Endothelial cell of umbilical vein (primary cell): ENCODE measurements around the gene AQP2.
A peak's percentile ranks its signal among the peaks of the same experiment; 100 is the strongest.

ENCODE experiments used
- EZH2 ChIP-seq: IDR thresholded peaks from 2 replicates; pipeline ENCODE4 v1.6.1; 2012; ENCODE audit warnings: borderline replicate concordance, low read depth, mild to moderate bottlenecking, moderate library complexity, low read length, inconsistent platforms; ENCODE audit not compliant: severe bottlenecking
- TF ChIP-seq, protein P1 (sequence below), 2 donors: IDR thresholded peaks; 1 replicate in 1 of 2; 2 replicates in 1 of 2; pipeline ENCODE4 v1.5.1; 2011; ENCODE audit warnings: low read length in 2 of 2, mild to moderate bottlenecking in 2 of 2, moderate library complexity in 2 of 2, control low read depth in 1 of 2, inconsistent platforms in 1 of 2, low read depth in 1 of 2; ENCODE audit not compliant: insufficient read depth in 1 of 2; ENCODE audit errors: extremely low read depth in 1 of 2

DNA sequence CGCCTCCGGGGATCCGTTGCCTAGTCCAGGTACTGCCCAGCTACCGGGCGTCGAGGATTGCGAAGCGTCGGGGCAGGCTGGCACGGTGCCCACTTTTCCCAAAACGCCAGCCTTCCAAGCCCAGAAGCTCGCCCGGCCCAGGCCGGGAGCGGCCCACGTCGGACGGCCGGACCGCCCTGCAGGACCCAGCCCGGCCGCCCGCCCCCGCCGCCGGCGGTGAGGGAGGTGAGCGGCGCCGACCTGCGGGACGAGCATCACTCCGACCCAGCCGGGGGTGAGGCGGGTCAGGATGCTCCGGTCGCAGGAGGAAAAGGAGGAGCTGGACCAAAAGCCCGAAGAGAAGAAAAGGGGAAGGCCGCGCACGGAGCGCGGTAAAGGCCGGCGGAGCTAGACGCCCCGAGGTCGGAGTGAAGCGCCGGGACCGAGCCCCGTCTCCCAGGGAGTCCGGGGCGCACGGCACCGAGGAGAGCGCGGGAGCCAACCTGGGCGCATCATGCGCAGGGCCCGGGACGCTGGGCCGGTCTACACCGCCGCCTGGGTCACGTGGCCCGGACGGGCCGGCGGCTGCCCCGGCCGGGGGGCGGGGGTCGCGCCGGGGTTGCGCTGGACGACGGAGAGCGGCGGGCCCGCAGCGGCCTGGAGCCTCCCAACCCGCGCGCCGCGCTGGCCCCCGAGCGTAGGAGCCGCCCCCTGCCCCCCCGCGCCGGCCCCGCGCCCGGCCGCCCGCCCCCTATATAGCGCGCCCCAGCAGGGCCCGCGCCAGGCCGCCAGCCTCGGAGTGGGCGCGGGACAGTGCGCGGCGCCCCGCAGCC lies 10.8 kb downstream of the AQP2 start, which contains the start of gene AQP5:
- TF ChIP-seq, protein P1, sequence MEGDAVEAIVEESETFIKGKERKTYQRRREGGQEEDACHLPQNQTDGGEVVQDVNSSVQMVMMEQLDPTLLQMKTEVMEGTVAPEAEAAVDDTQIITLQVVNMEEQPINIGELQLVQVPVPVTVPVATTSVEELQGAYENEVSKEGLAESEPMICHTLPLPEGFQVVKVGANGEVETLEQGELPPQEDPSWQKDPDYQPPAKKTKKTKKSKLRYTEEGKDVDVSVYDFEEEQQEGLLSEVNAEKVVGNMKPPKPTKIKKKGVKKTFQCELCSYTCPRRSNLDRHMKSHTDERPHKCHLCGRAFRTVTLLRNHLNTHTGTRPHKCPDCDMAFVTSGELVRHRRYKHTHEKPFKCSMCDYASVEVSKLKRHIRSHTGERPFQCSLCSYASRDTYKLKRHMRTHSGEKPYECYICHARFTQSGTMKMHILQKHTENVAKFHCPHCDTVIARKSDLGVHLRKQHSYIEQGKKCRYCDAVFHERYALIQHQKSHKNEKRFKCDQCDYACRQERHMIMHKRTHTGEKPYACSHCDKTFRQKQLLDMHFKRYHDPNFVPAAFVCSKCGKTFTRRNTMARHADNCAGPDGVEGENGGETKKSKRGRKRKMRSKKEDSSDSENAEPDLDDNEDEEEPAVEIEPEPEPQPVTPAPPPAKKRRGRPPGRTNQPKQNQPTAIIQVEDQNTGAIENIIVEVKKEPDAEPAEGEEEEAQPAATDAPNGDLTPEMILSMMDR (IDR thresholded peaks at IDR 0.05; ENCODE audit: extremely low read depth in 1 of 2, insufficient read depth in 1 of 2, low read depth in 1 of 2, low read length in 2 of 2): no peak
- peak; percentile 80 for TF ChIP-seq EZH2
